Measurements from ENCODE around the gene RGS19. TPM values are rescaled to one million over a fixed set of nuclear protein-coding genes. Genes with fewer than 3 reads are reported as not detected.

Gene RGS19
- total RNA-seq, 4 donors from 2014 or later, result 3.4 to 16.0 (median 10.5) TPM

- H3K4me3 ChIP-seq, result peak overlapping the region in 1 of 2 donors; percentile 51
- H3K27me3 ChIP-seq, result peaks cover 77% of the 10 kb centered on the region
- no CpG with 5 or more reads among the region's 30 CpGs for WGBS, 2 donors (ENCODE audit: low coverage in 1 of 2)
- TF ChIP-seq EP300 (IDR thresholded peaks at IDR 0.05) (no peak), POLR2A (IDR thresholded peaks at IDR 0.05) (no peak), POLR2AphosphoS5 (IDR thresholded peaks at IDR 0.05) (no peak), CTCF (IDR thresholded peaks at IDR 0.05) (no peak)
- peak overlapping the region in 2 of 4 donors; percentile 59 to 68 for H3K27ac ChIP-seq
- ATAC-seq, result no peak
- peaks cover 0 to 54% (median 27%) of the 10 kb centered on the region in 3 donors for H3K4me1 ChIP-seq
- no peaks in the 10 kb centered on the region for H3K9me3 ChIP-seq
- peaks cover 0 to 28% of the 10 kb centered on the region in 2 donors for H3K36me3 ChIP-seq
Measured at GRCh38 chr20:64038224-64038564, 41.1 kb downstream of the RGS19 start.

- no peak for ATAC-seq
- WGBS, 2 donors (ENCODE audit: low coverage in 1 of 2), result 9 to 23% methylated on average over 6 of the region's 36 CpGs
- peaks cover 0 to 54% (median 27%) of the 10 kb centered on the region in 3 donors for H3K4me1 ChIP-seq
- peaks cover 73% of the 10 kb centered on the region for H3K27me3 ChIP-seq
- H3K9me3 ChIP-seq, result no peaks in the 10 kb centered on the region
- peaks cover 0 to 34% of the 10 kb centered on the region in 2 donors for H3K36me3 ChIP-seq
- H3K27ac ChIP-seq, result no peak overlapping the region
- H3K4me3 ChIP-seq, result peak overlapping the region in 1 of 2 donors; percentile 51
- no peak for TF ChIP-seq CTCF (IDR thresholded peaks at IDR 0.05)
- TF ChIP-seq EP300 (IDR thresholded peaks at IDR 0.05), result no peak
- no peak for TF ChIP-seq POLR2A (IDR thresholded peaks at IDR 0.05)
- no peak for TF ChIP-seq POLR2AphosphoS5 (IDR thresholded peaks at IDR 0.05)
Measured at GRCh38 chr20:64037498-64038213, 41.7 kb downstream of the RGS19 start.

- peaks cover 68% of the 10 kb centered on the region for H3K27me3 ChIP-seq
- WGBS, 2 donors (ENCODE audit: low coverage in 1 of 2), result no CpG with 5 or more reads among the region's 3 CpGs
- ATAC-seq, result no peak
- H3K4me1 ChIP-seq, result peaks cover 0 to 49% (median 27%) of the 10 kb centered on the region in 3 donors
- peaks cover 0 to 39% of the 10 kb centered on the region in 2 donors for H3K36me3 ChIP-seq
- no peak overlapping the region for H3K4me3 ChIP-seq
- no peak overlapping the region for H3K27ac ChIP-seq
- no peaks in the 10 kb centered on the region for H3K9me3 ChIP-seq
- TF ChIP-seq CTCF (IDR thresholded peaks at IDR 0.05) (no peak), EP300 (IDR thresholded peaks at IDR 0.05) (no peak), POLR2AphosphoS5 (IDR thresholded peaks at IDR 0.05) (no peak), POLR2A (IDR thresholded peaks at IDR 0.05) (no peak)
Measured at GRCh38 chr20:64037199-64037497, 42.2 kb downstream of the RGS19 start.

- H3K4me3 ChIP-seq, result no peak overlapping the region
- ATAC-seq, result no peak
- no CpG with 5 or more reads among the region's 17 CpGs for WGBS, 2 donors (ENCODE audit: low coverage in 1 of 2)
- peaks cover 63% of the 10 kb centered on the region for H3K27me3 ChIP-seq
- TF ChIP-seq POLR2AphosphoS5 (IDR thresholded peaks at IDR 0.05) (no peak), POLR2A (IDR thresholded peaks at IDR 0.05) (no peak), CTCF (IDR thresholded peaks at IDR 0.05) (no peak), EP300 (IDR thresholded peaks at IDR 0.05) (no peak)
- H3K36me3 ChIP-seq, result peaks cover 0 to 44% of the 10 kb centered on the region in 2 donors
- no peak overlapping the region for H3K27ac ChIP-seq
- no peaks in the 10 kb centered on the region for H3K9me3 ChIP-seq
- peaks cover 0 to 44% (median 22%) of the 10 kb centered on the region in 3 donors for H3K4me1 ChIP-seq
Measured at GRCh38 chr20:64036346-64037198, 42.7 kb downstream of the RGS19 start.

All from gastroesophageal sphincter (tissue), 4 donors.